Heart left ventricle (tissue), 13 donors: ENCODE measurements around the gene PAK4.

ENCODE experiments used
- POLR2A ChIP-seq, 2 donors: fragments of 450-650 bp; IDR thresholded peaks; one replicate each; pipeline ENCODE4 v1.6.1; 2017; ENCODE audit warnings: antibody characterized with exemption in 2 of 2, mild to moderate bottlenecking in 2 of 2, moderate library complexity in 2 of 2
- TF ChIP-seq, protein P1 (sequence below), 12 donors: fragments of 200-600 bp; sonication (generic) in 4 of 12; IDR thresholded peaks; one replicate each; pipeline versions ENCODE4 v1.5.0 to v1.8.0; 2018 to 2022; ENCODE audit warnings: antibody characterized with exemption in 12 of 12, mild to moderate bottlenecking in 5 of 12
- donor health status: ischemic (EF 13 %, LVEDD 7.1; RV severe dilation, severe dysfunction).
- donor health status: DM: no; HTN: yes; CAD: no.
- donor health status: DM: no; HTN: no; CAD: no.
- donor health status: ischemic (EF 25% LVEDD 6.9; RV normal size, moderate dysfunction).
- donor health status: ischemic (EF 25% LVEDD 5.7; RV mildly dilated, moderate dysfunction).
- donor health status: ischemic (EF 35%, LVEDD 5.7; RV mildly dilated, moderate dysfunction).
- donor health status: nonischemic (EF 11% LVEDD 7.7; RV severe dilation, severe dysfunction).
- donor health status: DM: yes; HTN: yes; CAD: no.
- donor health status: PGD.
- donor health status: ischemic (EF 29% LVEDD 5.4; RV normal size, mild dysfunction).
- donor health status: nonischemic (EF 23%, LVEDD 6.1; RV moderate dilation, normal function).

GRCh38 chr19:39087907-39088686 is 37.5 kb upstream of the PAK4 start:
- TF ChIP-seq, protein P1, sequence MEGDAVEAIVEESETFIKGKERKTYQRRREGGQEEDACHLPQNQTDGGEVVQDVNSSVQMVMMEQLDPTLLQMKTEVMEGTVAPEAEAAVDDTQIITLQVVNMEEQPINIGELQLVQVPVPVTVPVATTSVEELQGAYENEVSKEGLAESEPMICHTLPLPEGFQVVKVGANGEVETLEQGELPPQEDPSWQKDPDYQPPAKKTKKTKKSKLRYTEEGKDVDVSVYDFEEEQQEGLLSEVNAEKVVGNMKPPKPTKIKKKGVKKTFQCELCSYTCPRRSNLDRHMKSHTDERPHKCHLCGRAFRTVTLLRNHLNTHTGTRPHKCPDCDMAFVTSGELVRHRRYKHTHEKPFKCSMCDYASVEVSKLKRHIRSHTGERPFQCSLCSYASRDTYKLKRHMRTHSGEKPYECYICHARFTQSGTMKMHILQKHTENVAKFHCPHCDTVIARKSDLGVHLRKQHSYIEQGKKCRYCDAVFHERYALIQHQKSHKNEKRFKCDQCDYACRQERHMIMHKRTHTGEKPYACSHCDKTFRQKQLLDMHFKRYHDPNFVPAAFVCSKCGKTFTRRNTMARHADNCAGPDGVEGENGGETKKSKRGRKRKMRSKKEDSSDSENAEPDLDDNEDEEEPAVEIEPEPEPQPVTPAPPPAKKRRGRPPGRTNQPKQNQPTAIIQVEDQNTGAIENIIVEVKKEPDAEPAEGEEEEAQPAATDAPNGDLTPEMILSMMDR (IDR thresholded peaks at IDR 0.05), result no peak
- TF ChIP-seq POLR2A (IDR thresholded peaks at IDR 0.05), result no peak
